Measurements from ENCODE around the gene LAYN.

DNA sequence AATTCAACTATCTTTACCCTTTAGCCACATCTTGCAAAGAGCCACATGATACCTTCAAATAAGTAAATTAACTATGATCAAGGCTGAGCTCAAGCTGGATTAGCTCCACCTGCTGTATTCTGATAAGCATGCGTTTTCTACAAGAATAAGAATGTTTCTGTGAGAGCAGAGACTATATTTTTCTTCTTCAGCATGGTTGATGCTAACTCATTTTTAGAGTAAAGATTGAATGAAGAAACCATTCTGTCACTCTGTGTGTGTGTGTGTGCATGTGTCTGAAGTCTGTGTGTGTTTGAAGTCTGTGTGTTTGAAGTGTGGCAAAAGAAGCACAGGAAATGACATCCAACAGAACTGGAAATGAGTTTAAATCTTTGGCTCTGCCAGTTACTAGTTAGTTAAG is 12.0 kb upstream of the LAYN start:
- TF ChIP-seq CTCF (IDR thresholded peaks at IDR 0.05; ENCODE audit: low read depth, low read length, poor library complexity, severe bottlenecking) = peak; percentile 29
- no peak for TF ChIP-seq EZH2phosphoT487 (IDR thresholded peaks at IDR 0.05; ENCODE audit: borderline replicate concordance, low read length)
